ENCODE results near the gene ITGB4.

Gene ITGB4

DNA sequence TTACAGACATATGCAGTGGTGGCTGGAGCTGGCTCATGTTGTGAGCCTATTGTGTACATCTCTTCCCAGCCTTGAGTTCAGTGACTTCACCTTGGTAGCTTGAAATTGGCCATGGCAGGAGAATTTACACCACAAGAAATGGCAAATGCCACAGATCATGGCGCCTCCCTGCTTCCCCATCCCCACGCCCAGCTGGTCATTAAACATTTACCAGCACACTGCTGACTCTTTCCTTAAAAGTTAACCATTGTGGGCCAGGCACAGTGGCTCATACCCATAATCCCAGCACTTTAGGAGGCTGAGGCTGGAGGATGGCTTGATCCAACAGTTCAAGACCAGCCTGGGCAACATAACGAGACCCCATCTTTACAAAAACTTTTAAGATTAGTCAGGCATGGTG lies 22.6 kb upstream of the ITGB4 start:
- no peak for DNase-seq

DNA sequence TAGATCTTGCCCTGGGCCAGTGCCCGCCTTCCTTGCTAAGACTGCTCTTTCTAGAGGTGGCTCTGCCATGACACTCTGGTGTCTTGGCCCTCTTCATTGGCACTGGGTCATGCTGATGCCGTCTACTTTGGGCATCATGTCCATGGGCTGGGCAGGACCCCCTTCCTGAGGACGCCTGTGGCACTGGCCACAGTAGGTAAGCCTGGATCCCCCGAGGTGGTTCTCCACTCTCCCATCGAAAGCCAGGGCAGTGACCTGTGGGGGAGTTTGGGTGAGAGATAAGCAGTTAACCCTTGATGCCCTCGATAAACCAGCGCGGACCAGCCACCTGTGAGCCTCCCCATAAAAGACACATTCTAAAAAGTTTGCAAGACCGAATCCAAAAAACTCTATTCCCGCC lies 20.0 kb upstream of the ITGB4 start:
- no peak for DNase-seq

DNA sequence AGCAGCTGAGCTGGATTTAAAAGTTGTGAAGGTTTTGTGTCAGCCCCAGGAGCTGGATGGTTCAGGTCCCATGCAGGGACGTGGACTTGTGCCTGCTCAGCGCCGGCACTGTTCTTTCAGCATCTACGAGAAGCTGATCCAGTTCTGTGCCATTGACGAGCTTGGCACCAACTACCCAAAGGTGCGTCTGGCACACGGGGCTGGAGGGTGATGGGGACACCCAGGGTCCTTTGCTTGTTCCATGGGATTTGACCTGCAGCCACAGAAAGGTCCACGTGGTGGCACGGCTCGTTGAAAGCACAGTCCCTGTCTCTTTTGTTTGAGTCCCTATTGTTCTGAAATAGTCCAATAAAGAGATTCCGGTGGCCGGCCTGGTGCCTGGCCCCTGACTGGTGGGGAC lies 18.1 kb upstream of the ITGB4 start:
- no peak for DNase-seq

DNA sequence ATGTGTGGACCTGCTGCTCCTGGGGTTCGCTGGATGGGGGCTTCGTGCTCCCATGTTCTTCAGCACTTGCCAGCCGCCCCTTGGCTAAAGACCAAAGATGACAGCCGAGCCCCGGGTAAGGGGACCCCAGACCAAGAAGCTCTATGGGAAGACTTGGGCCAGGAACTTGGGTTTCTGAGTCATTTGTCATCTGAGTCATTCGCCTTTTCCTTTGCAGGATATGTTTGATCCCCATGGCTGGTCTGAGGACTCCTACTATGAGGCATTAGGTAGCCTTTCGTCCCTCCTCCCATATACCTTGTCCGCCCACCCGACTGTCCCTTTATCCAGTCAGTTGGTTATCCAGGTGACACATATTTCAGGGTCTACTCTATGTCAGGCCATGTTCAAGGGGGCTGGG lies 17.7 kb upstream of the ITGB4 start:
- no peak for DNase-seq

DNA sequence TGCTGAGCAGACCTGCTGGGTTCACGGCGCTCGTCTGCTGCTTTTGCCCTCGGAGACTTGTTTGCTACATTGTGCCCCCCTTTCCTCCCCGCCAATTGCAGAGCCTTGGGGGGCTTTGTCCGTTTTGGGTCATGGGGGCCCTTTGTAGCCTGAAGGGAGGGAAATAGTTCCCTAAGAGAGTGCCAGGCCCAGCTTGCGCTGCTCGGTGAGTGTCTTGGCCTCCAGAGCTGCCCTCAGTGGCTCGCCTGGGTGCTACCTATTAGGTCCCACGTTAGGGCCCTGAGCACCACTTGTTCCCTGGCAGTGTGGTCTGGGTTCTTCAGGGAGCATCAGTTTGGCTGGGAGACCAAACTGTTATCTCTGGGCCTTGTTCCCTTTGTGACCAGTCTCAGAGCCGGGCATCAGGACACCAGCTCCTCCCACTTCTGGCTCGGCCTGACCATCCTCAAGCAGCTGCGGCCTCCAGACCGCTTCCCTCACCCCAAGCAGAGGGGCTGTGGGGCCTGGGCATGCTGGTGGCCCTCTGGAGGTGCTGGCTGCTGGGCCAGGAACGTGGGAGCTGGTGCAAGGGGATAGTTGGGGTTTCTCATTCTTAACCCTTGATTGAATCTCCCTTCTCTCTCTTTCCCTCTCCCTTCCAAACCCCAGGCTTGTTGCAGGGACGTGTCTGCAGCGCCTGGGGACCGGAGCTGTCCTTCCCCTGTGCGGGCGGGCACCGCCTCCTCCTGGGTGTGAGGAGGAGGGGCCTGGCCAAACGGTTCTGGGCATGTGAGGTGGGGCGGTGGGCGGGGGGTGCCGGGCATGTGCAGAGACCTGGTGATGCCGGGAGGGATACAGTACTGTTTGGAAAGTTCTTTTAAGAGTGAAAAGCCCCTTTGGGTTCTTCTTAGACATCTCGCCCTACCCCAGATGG lies 16.0 kb upstream of the ITGB4 start:
- DNase-seq = no peak

DNA sequence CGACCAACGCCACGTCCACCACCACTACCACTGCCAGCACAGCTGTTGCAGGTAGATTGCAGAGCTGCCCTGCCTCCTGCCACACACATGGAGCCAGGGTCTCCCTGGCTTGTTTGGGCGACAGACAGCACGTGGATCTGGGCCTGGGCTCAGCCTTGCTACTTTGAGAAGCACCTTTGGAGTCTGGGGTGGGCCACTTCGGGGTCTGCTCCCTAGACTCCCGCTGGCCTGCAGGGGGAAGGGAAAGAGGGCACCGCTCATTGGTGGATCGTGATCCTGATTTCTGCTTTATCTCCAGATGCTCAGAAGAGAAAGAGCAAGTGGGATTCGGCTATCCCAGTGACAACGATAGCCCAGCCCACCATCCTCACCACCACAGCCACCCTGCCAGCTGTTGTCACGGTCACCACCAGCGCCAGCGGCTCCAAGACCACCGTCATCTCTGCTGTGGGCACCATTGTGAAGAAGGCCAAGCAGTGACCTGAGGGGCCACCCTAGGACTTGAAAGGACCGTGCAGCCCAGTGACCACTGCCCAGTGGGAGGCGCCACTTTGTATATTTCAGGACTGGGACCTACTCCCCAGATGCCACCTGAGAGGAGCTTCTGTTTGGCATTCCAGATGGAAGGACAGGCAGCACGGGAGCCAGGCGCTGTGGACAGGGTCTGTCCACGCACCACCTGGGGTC lies 15.1 kb upstream of the ITGB4 start:
- no peak for DNase-seq

DNA sequence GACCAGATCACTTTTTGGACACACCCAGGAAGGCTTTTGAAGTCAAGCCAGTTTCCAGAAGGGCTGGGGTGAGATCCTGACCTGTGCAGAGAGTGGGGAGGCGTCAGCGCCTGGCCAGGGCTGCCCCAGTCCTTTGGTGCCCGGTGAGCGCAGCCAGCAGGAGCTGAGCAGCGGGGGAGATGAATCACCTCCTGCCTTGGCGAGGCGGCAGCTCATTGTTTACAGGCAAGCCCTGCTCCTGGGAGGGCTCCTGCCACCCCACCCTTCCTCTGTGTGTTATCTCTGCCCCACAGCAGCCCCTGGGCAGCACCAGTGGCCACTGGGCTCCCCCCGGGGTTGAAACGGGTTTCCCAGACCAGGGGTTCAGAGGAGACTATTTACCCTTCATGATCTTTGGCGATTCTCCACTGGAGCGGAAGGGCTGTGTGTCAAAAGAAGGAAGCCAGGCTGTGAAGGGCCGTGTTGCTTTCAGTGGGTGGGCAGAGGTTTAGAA lies 14.1 kb upstream of the ITGB4 start:
- DNase-seq = peak; percentile 67 to 89

DNA sequence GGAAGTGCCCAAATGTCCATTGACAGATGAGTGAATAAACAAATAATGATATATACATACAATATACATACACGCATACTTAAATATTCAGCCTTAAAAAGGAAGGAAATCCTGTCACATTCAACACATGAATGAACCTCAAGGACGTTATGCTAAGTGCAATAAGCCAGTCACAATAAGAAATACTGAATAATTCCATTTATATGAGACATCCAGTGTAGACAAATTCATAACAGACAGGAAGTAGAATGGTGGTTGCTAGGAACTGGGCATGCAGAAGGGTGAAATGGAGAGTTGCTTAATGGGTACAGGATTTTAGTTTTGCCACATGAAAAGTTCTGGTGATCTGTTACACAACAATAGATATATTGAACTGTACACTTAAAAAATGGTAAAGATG lies 8.8 kb upstream of the ITGB4 start:
- peak in 1 of 2 experiments; percentile 32 for DNase-seq

DNA sequence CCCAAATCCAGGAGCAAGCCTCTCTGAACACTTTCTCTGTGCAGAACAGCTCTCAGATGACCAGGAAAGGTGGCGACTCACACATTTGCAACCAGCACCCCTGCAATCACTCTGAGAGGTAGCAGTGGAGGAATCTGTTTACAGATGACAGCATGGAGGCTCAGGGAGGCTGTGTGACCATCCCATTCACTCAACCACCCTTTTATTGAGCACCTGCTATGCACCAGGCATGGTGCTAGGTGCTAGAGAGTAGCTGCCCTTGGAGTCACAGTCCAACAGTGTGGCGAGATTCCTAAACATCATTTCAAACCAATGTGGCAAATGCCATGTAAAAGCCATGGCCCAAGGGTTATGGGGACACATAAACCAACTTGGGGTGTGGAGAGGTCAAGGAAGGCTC lies 1.5 kb upstream of the ITGB4 start:
- DNase-seq = no peak

DNA sequence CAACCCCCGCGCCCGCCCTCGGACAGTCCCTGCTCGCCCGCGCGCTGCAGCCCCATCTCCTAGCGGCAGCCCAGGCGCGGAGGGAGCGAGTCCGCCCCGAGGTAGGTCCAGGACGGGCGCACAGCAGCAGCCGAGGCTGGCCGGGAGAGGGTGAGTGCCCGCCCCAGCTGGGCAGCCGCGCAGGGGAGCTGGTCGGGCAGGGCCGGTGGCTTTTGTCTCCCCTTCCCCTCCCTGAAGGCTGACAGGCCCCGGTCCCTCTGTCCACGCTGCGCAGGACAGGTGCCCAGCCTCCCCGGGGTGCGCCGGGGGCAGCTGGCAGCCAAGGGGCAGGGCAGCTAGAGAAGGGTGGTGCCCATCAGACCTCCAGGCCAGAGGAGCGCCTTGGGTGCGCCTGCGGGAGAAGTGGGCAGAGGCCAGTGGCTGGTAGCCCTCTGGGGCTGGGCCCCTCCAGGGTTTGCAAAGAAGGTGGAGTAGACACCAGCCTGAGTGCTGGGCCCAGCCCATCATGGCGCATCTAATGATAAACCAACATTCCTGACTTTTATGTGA lies 278 bp downstream of the ITGB4 start:
- DNase-seq = no peak

DNA sequence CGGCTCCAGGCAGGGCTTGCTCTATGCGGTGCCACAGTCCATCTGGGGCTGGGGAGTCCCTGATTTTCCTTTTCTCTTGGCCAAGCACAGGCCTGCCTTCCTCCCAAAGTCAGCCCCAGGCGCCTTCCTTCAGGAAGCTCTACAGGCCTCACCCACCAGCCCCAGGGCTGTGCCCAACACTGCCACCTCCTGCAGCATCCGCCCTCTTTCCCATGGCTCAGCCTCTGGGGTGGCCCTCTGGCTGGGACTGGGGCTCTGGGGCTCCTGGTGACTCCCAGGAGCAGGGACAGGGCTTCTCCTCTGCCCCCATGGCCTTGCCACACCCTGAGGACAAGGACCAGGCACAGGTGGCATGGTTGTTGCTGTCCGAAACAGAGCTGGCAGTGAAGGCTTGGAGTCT lies 817 bp downstream of the ITGB4 start:
- DNase-seq = peak in 1 of 2 experiments; percentile 27

DNA sequence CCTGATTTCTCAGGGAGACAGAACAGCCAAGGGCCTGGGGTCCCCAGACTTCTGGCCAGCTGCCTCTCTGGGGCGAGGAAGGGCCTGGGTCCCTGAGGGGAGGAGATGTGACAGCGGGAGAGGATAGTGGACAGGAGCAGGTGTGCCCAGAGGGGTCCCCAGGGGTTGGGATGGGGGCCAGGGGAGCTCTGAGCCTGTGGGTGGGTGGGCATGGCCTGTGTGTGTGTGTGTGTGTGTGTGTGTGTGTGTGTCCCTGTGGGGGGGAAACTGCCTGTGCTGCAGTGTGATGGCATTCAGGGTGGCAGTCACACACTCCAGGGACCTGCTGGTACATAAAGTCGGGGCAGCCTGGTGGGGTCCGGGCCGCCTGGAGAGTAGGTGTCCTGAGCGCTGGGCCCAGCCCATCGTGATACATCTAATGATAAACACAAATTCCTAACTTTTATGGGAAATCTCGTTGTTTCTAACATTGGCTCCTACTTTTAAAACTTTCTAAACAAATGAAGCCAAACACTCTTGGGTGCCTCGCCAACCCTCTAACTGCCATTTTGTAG lies 1.4 kb downstream of the ITGB4 start:
- DNase-seq = no peak

DNA sequence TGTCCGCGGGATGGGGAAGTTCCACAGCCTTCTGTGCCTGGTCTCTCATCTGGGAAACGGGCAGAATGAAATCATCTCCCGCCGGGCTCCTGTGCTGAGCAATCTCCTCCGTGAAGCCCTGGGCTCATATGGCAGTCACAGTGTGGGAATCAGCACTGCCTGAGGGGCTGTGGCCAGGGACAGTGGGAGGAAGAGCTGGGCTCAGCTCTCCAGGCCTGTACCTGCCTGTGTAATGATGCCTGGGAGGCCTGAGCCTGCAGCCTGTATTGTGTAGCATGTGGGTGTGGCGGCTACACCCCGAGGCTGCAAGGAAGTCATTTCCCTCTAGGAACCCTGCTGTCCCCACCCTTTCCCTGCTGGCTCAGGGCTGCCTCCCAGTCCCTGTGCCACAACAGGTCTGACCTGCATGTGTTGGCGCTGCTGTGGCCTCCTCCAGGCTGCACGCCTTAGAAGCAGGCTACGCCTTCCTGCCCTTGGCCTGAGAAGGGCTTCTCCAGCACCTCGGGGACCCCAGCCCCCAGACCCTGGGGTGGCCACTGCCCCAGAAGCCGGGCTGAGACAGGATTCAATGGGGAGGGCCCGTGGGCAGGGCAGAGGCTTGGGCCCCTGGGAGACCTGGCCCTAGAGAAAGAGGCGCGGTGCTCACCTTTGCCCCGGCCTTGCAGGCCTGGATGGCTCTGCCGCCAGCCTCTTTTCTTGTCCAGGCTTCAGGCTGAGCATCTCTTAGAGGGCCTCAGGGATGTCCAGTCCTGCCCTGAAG lies 2.1 kb downstream of the ITGB4 start:
- DNase-seq = no peak

DNA sequence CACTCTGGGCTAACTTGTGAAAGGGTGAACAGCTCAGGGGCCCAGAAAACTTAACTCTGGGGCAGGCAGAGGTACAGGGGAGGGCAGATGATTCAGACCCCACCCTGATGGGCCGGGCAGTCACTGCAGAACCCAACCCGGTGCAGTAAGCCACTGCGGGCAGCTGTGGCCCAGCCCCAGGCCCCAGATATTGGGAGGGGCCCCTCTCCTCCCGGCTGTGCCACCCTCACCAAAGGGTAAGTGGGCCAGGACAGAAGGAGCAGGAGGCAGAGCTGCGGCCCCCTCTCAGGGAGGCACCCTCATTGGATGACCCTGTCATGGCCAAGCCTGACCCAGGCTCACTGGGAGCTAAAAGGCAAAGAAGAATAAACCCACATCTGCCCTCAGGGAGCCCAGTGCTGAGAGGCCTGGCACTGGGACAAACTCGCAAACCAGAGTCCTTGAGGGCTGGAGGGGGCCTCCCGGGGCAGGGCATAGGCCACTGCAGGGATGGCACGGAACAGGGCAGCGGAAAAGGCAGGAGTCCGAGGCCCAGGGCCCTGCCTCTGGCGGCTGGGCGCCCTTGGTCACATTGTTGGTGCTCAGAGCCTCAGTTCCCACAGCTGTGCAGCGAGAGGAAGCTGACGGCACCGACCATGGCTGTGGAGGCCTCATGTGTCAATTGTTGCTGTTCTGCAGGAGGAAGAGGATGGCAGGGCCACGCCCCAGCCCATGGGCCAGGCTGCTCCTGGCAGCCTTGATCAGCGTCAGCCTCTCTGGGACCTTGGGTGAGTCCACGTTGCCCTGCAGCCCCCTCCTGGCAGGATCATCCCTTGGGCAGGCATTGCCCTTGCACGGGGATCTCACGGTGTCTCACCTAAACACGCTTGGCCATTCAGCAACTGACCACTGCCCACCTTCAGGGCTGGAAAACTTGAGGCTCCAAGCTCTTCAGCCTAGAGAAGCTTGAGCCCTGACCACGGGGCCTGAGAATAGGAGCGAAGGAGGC lies 3.1 kb downstream of the ITGB4 start:
- no peak for DNase-seq

DNA sequence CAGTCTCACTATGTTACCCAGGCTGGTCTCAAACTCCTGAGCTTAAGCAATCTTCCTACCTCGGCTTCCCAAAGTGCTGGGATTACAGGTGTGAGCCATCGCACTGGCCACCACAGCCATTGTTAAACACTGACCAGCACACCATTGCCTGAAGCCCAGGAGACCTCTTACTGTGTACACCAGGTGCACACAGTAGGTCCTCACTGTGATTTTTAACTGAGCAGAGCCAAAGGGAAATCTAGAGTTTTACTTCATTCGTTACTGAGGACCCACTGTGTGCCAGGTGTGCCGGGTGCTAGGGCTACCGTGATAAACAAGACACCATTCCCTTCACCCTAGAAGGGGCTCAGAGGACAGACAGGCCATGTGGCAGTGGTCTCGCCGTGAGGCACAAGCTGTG lies 4.2 kb downstream of the ITGB4 start:
- no peak for DNase-seq

DNA sequence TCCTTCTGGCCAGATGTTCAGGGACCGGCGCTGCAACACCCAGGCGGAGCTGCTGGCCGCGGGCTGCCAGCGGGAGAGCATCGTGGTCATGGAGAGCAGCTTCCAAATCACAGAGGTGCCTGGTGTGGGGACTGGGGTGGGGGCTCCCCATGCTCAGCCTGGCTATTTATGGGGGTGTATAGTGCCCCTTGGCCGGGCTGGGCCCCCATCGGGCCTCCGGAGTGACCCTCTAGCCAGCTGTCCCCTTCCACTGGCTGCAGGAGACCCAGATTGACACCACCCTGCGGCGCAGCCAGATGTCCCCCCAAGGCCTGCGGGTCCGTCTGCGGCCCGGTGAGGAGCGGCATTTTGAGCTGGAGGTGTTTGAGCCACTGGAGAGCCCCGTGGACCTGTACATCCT lies 6.1 kb downstream of the ITGB4 start:
- DNase-seq = no peak

DNA sequence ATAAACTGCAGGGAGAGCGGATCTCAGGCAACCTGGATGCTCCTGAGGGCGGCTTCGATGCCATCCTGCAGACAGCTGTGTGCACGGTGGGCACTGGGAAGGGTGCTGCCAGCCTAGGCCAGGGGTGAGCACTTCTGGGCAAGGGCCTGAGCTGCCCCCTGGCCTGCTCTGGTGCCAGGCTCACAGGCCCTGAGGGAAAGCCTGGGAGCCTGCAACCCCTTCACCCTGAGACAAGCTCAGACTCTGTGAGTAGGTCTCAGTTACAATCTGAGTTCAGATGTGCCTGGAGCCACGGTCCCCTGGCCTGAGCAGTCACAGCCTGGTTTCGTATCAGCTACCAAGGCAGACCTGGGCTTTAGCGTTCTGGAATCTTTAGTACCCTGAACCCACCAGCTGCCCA lies 8.1 kb downstream of the ITGB4 start:
- no peak for DNase-seq

DNA sequence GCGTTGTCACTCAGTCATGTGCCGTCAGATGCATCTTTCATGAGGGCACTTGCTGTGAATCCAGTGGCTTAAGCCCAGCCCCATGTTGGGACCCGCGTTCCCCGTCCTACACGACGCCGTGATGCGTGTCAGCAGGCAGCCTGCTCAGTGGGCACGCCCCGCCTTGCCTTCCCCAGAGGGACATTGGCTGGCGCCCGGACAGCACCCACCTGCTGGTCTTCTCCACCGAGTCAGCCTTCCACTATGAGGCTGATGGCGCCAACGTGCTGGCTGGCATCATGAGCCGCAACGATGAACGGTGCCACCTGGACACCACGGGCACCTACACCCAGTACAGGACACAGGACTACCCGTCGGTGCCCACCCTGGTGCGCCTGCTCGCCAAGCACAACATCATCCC lies 8.8 kb downstream of the ITGB4 start:
- DNase-seq = no peak

DNA sequence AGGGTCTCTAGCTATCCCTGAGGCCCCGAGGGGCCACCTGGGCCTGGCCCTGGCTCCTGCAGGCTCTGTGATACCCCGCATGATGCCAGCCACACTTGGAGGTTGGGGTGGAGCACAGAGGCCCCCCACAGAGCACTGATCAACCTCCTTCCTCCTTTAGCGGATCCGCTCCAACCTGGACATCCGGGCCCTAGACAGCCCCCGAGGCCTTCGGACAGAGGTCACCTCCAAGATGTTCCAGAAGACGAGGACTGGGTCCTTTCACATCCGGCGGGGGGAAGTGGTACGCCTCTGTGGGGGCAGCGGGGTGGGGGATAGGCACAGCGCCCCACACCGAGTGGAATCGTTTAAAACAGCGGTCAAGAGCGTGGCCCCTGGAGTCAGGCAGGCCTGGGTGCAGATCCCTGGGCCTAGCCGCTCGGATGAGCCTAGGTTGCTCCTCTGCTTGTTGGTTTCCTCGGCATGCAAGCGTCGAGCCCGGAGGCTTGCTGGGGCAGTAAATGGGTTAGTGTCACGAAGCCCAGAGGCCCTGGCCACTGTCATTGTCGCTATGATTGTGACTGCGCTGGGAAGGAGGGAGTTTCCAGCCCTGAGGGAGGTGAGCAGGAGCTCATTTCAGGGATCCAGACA lies 9.9 kb downstream of the ITGB4 start:
- no peak for DNase-seq

DNA sequence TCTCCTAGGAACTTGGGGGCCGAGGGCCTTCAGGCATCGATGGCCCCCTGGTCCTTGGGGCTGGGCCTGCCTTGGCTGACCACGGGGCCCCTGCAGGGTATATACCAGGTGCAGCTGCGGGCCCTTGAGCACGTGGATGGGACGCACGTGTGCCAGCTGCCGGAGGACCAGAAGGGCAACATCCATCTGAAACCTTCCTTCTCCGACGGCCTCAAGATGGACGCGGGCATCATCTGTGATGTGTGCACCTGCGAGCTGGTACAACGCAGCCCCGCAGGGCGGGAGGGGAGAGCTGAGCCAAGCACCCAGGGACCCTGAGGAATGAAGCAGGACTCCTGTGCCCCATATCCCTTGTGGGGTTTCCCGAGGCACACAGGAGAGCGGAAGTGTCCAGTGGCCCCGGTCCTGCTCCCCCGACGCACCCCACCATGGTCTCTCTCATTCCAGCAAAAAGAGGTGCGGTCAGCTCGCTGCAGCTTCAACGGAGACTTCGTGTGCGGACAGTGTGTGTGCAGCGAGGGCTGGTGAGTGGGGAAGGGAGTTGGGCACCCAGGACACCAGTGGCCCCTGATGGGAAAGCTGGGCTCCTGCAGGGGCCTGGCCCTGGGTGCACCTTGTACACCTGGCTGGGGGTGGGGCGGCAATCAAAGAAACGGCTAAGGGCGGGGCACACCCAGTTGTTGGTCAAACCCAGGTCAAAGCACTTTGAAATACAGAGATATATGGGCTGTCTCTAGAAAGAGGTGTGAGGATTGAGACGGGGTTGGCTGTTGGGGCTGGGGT lies 10.6 kb downstream of the ITGB4 start:
- DNase-seq = no peak
